ENCODE data around the gene MCRIP1. TPM values are rescaled to one million over a fixed set of nuclear protein-coding genes. Genes with fewer than 3 reads are reported as not detected.

MCRIP1 gene
- total and polyA plus RNA-seq, 2 of the 13 experiments (the other 11 are each of a cell fraction or from before 2014, with no cell fraction given), result 79.7 to 84.9 TPM

DNA sequence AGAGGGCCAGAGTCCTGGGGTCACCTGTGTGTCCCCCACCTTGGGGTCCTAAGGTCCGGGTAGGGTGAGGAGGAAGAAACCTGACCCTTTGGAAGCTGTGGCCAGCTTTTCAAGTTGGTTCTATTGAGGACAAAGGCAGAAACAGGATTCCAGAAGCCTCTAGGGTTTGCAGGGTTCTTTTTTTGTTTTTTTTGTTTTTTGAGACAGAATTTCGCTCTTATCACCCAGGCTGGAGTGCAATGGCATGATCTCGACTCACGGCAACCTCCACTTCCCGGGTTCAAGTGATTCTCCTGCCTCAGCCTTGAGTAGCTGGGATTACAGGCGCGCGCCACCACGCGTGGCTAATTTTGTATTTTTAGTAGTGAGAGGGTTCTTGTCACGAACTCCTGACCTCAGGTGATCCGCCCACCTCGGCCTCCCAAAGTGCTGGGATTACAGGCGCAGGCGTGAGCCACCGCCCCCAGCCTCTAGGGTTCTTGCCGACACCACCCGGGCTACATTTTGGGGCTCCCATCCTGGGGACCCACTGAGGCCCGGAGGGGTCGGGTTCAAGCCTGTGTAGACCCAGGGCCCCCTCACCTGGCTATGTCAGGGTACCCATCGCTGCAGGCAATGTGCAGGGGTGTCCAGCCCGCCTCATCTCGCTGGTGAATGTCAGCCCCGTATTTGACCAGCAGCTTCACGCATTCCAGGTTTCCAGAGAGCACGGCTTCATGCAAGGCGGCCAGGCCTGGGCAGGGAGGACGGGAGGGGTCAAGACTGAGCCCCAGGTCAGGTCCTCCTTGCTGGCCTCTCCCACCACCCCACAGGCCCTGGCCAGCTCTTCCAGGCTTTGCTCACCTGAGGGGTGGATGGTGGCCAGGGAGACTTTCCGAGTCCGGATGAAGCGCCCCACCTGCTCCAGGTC lies 1.1 kb upstream of the MCRIP1 start (continued):
- TF ChIP-seq SNAI1 (CRISPR knock-in tag; IDR thresholded peaks at IDR 0.05; ENCODE audit: borderline replicate concordance) (peak; percentile 80; the same call in 1 of the 2 replicates), SP5 (CRISPR knock-in tag; IDR thresholded peaks at IDR 0.05; ENCODE audit: borderline replicate concordance, low read depth) (no peak), ZNF761 (CRISPR knock-in tag; conservative IDR thresholded peaks at IDR 0.05) (no peak), AGO2 (optimal IDR thresholded peaks at IDR 0.05; ENCODE audit: low read depth, low read length) (peak; percentile 82), SMAD9 (CRISPR knock-in tag; IDR thresholded peaks at IDR 0.05) (no peak), NFIB (CRISPR knock-in tag; IDR thresholded peaks at IDR 0.05; ENCODE audit: borderline replicate concordance) (0 out of 2 replicates have a peak, but pooled peaks have one; percentile 48), MXI1 (IDR thresholded peaks at IDR 0.05; ENCODE audit: borderline replicate concordance, low read depth, low read length) (no peak), HCFC1 (IDR thresholded peaks at IDR 0.05; ENCODE audit: low read depth, low read length) (no peak), KAT2B (IDR thresholded peaks at IDR 0.05; ENCODE audit: borderline replicate concordance, low read depth, low read length) (no peak), ZNF737 (CRISPR knock-in tag; IDR thresholded peaks at IDR 0.05; ENCODE audit: borderline replicate concordance) (no peak), ZNF749 (CRISPR knock-in tag; IDR thresholded peaks at IDR 0.05; ENCODE audit: borderline replicate concordance) (no peak)
- TF ChIP-seq, protein P1, sequence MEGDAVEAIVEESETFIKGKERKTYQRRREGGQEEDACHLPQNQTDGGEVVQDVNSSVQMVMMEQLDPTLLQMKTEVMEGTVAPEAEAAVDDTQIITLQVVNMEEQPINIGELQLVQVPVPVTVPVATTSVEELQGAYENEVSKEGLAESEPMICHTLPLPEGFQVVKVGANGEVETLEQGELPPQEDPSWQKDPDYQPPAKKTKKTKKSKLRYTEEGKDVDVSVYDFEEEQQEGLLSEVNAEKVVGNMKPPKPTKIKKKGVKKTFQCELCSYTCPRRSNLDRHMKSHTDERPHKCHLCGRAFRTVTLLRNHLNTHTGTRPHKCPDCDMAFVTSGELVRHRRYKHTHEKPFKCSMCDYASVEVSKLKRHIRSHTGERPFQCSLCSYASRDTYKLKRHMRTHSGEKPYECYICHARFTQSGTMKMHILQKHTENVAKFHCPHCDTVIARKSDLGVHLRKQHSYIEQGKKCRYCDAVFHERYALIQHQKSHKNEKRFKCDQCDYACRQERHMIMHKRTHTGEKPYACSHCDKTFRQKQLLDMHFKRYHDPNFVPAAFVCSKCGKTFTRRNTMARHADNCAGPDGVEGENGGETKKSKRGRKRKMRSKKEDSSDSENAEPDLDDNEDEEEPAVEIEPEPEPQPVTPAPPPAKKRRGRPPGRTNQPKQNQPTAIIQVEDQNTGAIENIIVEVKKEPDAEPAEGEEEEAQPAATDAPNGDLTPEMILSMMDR (CRISPR knock-in tag; IDR thresholded peaks at IDR 0.05), result no peak
- TF ChIP-seq, protein P2, sequence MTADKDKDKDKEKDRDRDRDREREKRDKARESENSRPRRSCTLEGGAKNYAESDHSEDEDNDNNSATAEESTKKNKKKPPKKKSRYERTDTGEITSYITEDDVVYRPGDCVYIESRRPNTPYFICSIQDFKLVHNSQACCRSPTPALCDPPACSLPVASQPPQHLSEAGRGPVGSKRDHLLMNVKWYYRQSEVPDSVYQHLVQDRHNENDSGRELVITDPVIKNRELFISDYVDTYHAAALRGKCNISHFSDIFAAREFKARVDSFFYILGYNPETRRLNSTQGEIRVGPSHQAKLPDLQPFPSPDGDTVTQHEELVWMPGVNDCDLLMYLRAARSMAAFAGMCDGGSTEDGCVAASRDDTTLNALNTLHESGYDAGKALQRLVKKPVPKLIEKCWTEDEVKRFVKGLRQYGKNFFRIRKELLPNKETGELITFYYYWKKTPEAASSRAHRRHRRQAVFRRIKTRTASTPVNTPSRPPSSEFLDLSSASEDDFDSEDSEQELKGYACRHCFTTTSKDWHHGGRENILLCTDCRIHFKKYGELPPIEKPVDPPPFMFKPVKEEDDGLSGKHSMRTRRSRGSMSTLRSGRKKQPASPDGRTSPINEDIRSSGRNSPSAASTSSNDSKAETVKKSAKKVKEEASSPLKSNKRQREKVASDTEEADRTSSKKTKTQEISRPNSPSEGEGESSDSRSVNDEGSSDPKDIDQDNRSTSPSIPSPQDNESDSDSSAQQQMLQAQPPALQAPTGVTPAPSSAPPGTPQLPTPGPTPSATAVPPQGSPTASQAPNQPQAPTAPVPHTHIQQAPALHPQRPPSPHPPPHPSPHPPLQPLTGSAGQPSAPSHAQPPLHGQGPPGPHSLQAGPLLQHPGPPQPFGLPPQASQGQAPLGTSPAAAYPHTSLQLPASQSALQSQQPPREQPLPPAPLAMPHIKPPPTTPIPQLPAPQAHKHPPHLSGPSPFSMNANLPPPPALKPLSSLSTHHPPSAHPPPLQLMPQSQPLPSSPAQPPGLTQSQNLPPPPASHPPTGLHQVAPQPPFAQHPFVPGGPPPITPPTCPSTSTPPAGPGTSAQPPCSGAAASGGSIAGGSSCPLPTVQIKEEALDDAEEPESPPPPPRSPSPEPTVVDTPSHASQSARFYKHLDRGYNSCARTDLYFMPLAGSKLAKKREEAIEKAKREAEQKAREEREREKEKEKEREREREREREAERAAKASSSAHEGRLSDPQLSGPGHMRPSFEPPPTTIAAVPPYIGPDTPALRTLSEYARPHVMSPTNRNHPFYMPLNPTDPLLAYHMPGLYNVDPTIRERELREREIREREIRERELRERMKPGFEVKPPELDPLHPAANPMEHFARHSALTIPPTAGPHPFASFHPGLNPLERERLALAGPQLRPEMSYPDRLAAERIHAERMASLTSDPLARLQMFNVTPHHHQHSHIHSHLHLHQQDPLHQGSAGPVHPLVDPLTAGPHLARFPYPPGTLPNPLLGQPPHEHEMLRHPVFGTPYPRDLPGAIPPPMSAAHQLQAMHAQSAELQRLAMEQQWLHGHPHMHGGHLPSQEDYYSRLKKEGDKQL (CRISPR knock-in tag; IDR thresholded peaks at IDR 0.05; ENCODE audit: low read depth), result no peak
- TF ChIP-seq, protein P3, sequence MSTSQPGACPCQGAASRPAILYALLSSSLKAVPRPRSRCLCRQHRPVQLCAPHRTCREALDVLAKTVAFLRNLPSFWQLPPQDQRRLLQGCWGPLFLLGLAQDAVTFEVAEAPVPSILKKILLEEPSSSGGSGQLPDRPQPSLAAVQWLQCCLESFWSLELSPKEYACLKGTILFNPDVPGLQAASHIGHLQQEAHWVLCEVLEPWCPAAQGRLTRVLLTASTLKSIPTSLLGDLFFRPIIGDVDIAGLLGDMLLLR (CRISPR knock-in tag; IDR thresholded peaks at IDR 0.05), result no peak
- TF ChIP-seq, protein P4, sequence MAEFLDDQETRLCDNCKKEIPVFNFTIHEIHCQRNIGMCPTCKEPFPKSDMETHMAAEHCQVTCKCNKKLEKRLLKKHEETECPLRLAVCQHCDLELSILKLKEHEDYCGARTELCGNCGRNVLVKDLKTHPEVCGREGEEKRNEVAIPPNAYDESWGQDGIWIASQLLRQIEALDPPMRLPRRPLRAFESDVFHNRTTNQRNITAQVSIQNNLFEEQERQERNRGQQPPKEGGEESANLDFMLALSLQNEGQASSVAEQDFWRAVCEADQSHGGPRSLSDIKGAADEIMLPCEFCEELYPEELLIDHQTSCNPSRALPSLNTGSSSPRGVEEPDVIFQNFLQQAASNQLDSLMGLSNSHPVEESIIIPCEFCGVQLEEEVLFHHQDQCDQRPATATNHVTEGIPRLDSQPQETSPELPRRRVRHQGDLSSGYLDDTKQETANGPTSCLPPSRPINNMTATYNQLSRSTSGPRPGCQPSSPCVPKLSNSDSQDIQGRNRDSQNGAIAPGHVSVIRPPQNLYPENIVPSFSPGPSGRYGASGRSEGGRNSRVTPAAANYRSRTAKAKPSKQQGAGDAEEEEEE (CRISPR knock-in tag; IDR thresholded peaks at IDR 0.05; ENCODE audit: borderline replicate concordance), result no peak
- TF ChIP-seq, protein P5, sequence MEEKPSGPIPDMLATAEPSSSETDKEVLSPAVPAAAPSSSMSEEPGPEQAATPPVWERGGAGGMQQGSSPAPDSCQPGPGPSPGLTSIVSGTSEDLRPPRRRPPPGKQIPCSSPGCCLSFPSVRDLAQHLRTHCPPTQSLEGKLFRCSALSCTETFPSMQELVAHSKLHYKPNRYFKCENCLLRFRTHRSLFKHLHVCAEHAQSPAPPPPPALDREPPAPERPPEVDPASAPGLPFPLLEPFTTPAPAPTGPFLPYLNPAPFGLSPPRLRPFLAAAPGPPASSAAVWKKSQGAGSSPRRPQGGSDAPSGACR (CRISPR knock-in tag; IDR thresholded peaks at IDR 0.05), result 0 out of 2 replicates have a peak, but pooled peaks have one; percentile 76
